ENCODE measurements around the gene TMEM242. TPM values are rescaled to one million over a fixed set of nuclear protein-coding genes. Genes with fewer than 3 reads are reported as not detected.

The TMEM242 gene
- total and polyA plus RNA-seq, 2 donors (not counting 3 experiments of a cell fraction or from before 2014, with no cell fraction given), result 5.3 to 15.5 TPM

- FAIRE-seq (peak; percentile 97), DNase-seq (ENCODE audit: low read depth, low spot score) (peak; percentile 94)
- peaks cover 15% of the 10 kb centered on the region for H3K4me1 ChIP-seq (ENCODE audit: control insufficient read depth, extremely low read depth, insufficient read depth, low read length)
- H3K4me3 ChIP-seq (replicated peaks in 1 of 3; ENCODE audit: insufficient read depth in 1 of 3, low read depth in 1 of 3, low read length in 3 of 3), result no peak overlapping the region
- H3K27ac ChIP-seq (ENCODE audit: insufficient read depth, low read depth, low read length), result peak overlapping the region; percentile 4
- no peaks in the 10 kb centered on the region for H3K36me3 ChIP-seq (ENCODE audit: control insufficient read depth in 2 of 2, extremely low read depth in 1 of 2, insufficient read depth in 2 of 2, low read length in 2 of 2)
- H3K9me3 ChIP-seq (replicated peaks; ENCODE audit: control insufficient read depth, insufficient read depth, low read length), result no peaks in the 10 kb centered on the region
- ChIA-PET CTCF (interaction anchor here (1.0 to 1.4 kb wide), 3 partner anchors 12 to 63 kb away, joined by 3 to 9 read pairs (median 5); no protein-coding TSS in a partner anchor), POLR2A (no interaction called here)
- intact Hi-C loops (cut with micrococcal nuclease), result loop anchor here (1.0 kb wide), 1 partner anchor 36 kb away; no protein-coding TSS in a partner anchor
- H3K27me3 ChIP-seq (ENCODE audit: control insufficient read depth in 2 of 2, insufficient read depth in 2 of 2, low read length in 2 of 2), result no peaks in the 10 kb centered on the region
- H3K79me2 ChIP-seq (ENCODE audit: control insufficient read depth, insufficient read depth, low read length), result no peaks in the 10 kb centered on the region
- TF ChIP-seq MYC (IDR thresholded peaks at IDR 0.05; ENCODE audit: low read depth, low read length) (no peak), POLR2A (IDR thresholded peaks at IDR 0.05; ENCODE audit: low read depth, low read length) (peak; percentile 40), POLR2AphosphoS5 (IDR thresholded peaks at IDR 0.05; ENCODE audit: insufficient read depth, low read depth, low read length) (peak; percentile 30)
- no peaks in the 10 kb centered on the region for H4K20me1 ChIP-seq (replicated peaks; ENCODE audit: control insufficient read depth, extremely low read depth, insufficient read depth, low read length)
- peak overlapping the region; percentile 24 for H2AFZ ChIP-seq (ENCODE audit: low read depth, low read length)
- H3K4me2 ChIP-seq (ENCODE audit: insufficient read depth, low read length), result peak overlapping the region; percentile 33
- no TSS peak for BruUV-seq (replicated peaks)
- dilution Hi-C loops (cut with MboI; ENCODE audit: extremely low pct_ligation_motif_present, low sequenced_read_pairs), result no loop called here
- no peak overlapping the region for H3K9ac ChIP-seq (replicated peaks; ENCODE audit: extremely low read depth, insufficient read depth, low read length)
- H3K9me1 ChIP-seq (replicated peaks; ENCODE audit: control insufficient read depth, extremely low read depth, insufficient read depth, low read length), result no peaks in the 10 kb centered on the region
These were observed 54.0 kb downstream of the TMEM242 start for GRCh38 chr6:157269261-157269794.

GRCh38 chr6:157268835-157269234 is 54.5 kb downstream of the TMEM242 start:
- DNase-seq (ENCODE audit: low read depth, low spot score), result no peak
- H3K4me3 ChIP-seq (replicated peaks in 1 of 3; ENCODE audit: insufficient read depth in 1 of 3, low read depth in 1 of 3, low read length in 3 of 3), result no peak overlapping the region
- intact Hi-C loops (cut with micrococcal nuclease) (loop anchor here (1.0 kb wide), 1 partner anchor 36 kb away; no protein-coding TSS in a partner anchor), dilution Hi-C loops (cut with MboI; ENCODE audit: extremely low pct_ligation_motif_present, low sequenced_read_pairs) (no loop called here)
- H3K36me3 ChIP-seq (ENCODE audit: control insufficient read depth in 2 of 2, extremely low read depth in 1 of 2, insufficient read depth in 2 of 2, low read length in 2 of 2), result no peaks in the 10 kb centered on the region
- no peak overlapping the region for H3K9ac ChIP-seq (replicated peaks; ENCODE audit: extremely low read depth, insufficient read depth, low read length)
- ChIA-PET POLR2A (no interaction called here), CTCF (interaction anchor here (1.0 to 1.4 kb wide), 3 partner anchors 13 to 62 kb away, joined by 3 to 9 read pairs (median 5); no protein-coding TSS in a partner anchor)
- H3K79me2 ChIP-seq (ENCODE audit: control insufficient read depth, insufficient read depth, low read length), result no peaks in the 10 kb centered on the region
- H3K4me1 ChIP-seq (ENCODE audit: control insufficient read depth, extremely low read depth, insufficient read depth, low read length), result peaks cover 12% of the 10 kb centered on the region
- peak overlapping the region; percentile 10 for H3K27ac ChIP-seq (ENCODE audit: insufficient read depth, low read depth, low read length)
- no peaks in the 10 kb centered on the region for H4K20me1 ChIP-seq (replicated peaks; ENCODE audit: control insufficient read depth, extremely low read depth, insufficient read depth, low read length)
- no peaks in the 10 kb centered on the region for H3K9me3 ChIP-seq (replicated peaks; ENCODE audit: control insufficient read depth, insufficient read depth, low read length)
- BruUV-seq (replicated peaks), result no TSS peak
- H3K27me3 ChIP-seq (ENCODE audit: control insufficient read depth in 2 of 2, insufficient read depth in 2 of 2, low read length in 2 of 2), result no peaks in the 10 kb centered on the region
- no peak for FAIRE-seq
- TF ChIP-seq MYC (IDR thresholded peaks at IDR 0.05; ENCODE audit: low read depth, low read length) (no peak), EZH2 (IDR thresholded peaks at IDR 0.05; ENCODE audit: borderline replicate concordance, low read depth, low read length, severe bottlenecking) (no peak), FOS (IDR thresholded peaks at IDR 0.05; ENCODE audit: borderline replicate concordance, insufficient read depth, low read length) (no peak), JUN (IDR thresholded peaks at IDR 0.05; ENCODE audit: borderline replicate concordance, insufficient read depth, insufficient read length, low read depth) (no peak), CTCF (IDR thresholded peaks at IDR 0.05; ENCODE audit: extremely low read depth in 1 of 2, insufficient read depth in 1 of 2, low read depth in 1 of 2, low read length in 2 of 2) (no peak), MAX (IDR thresholded peaks at IDR 0.05; ENCODE audit: insufficient read depth, insufficient read length) (no peak), GATA2 (IDR thresholded peaks at IDR 0.05; ENCODE audit: insufficient read depth, insufficient read length, low read depth, low read length) (no peak), POLR2A (IDR thresholded peaks at IDR 0.05; ENCODE audit: low read depth, low read length) (no peak), POLR2AphosphoS5 (IDR thresholded peaks at IDR 0.05; ENCODE audit: insufficient read depth, low read depth, low read length) (no peak)
- H3K4me2 ChIP-seq (ENCODE audit: insufficient read depth, low read length), result peak overlapping the region; percentile 33
- peak overlapping the region; percentile 24 for H2AFZ ChIP-seq (ENCODE audit: low read depth, low read length)
- no peaks in the 10 kb centered on the region for H3K9me1 ChIP-seq (replicated peaks; ENCODE audit: control insufficient read depth, extremely low read depth, insufficient read depth, low read length)

Data from endothelial cell of umbilical vein (primary cell).